CD4-positive, CD25-positive, alpha-beta regulatory T cell (primary cell): ENCODE data around the gene COL4A2. TPM values are rescaled to one million over a fixed set of nuclear protein-coding genes. Genes with fewer than 3 reads are reported as not detected.

Experiments used
- ATAC-seq, 2 donors: fragments of 150-1000 bp; cut with Tn5 transposase; one replicate each; pipeline ENCODE4 v1.10.0; 2021; ENCODE audit warnings: low read depth in 2 of 2, moderate number of reproducible peaks in 2 of 2, moderate library complexity in 1 of 2
- DNase-seq, 3 donors: peaks; one replicate each; pipeline versions ENCODE4 v3.0.0 to v3.0.0-alpha.2; 2012 to 2022; ENCODE audit warnings: mixed read lengths in 1 of 3
- H3K27ac ChIP-seq: one replicate; pipeline ENCODE4 v1.7.0; 2013; ENCODE audit warnings: mild to moderate bottlenecking, low read length; ENCODE audit not compliant: insufficient read depth, poor library complexity, severe bottlenecking
- H3K27me3 ChIP-seq: one replicate; pipeline ENCODE4 v1.7.0; 2013; ENCODE audit warnings: low read length; ENCODE audit not compliant: control insufficient read depth, insufficient read depth
- H3K36me3 ChIP-seq: one replicate; pipeline ENCODE4 v1.7.0; 2013; ENCODE audit warnings: mild to moderate bottlenecking, low read length, moderate library complexity; ENCODE audit not compliant: control insufficient read depth, insufficient read depth
- H3K4me1 ChIP-seq: 2 replicates; pipeline ENCODE4 v1.7.0; 2013; ENCODE audit warnings: mild to moderate bottlenecking, low read length; ENCODE audit not compliant: insufficient read depth, control insufficient read depth, poor library complexity, severe bottlenecking
- H3K4me3 ChIP-seq: one replicate; pipeline ENCODE4 v1.7.0; 2013; ENCODE audit warnings: low read depth, mild to moderate bottlenecking, low read length, moderate library complexity
- H3K9me3 ChIP-seq, 2 experiments: 1 replicate in 1 of 2; 2 replicates in 1 of 2; pipeline ENCODE4 v1.7.0; 2013; ENCODE audit warnings: low read length in 2 of 2, mild to moderate bottlenecking in 1 of 2, moderate library complexity in 1 of 2; ENCODE audit not compliant: control insufficient read depth in 2 of 2
- H3K27ac Mint-ChIP-seq, 3 donors: one replicate each; pipeline ENCODE4 v1.8.0; 2020 to 2022; ENCODE audit warnings: mild to moderate bottlenecking in 3 of 3, mixed read lengths in 3 of 3, moderate library complexity in 2 of 3
- H3K27me3 Mint-ChIP-seq: one replicate; pipeline ENCODE4 v1.8.0; 2022; ENCODE audit warnings: mild to moderate bottlenecking, mixed read lengths
- H3K36me3 Mint-ChIP-seq: one replicate; pipeline ENCODE4 v1.8.0; 2020; ENCODE audit warnings: mixed read lengths
- H3K4me1 Mint-ChIP-seq, 4 donors: one replicate each; pipeline ENCODE4 v1.8.0; 2020 to 2022; ENCODE audit warnings: mixed read lengths in 4 of 4, mild to moderate bottlenecking in 1 of 4
- H3K4me3 Mint-ChIP-seq, 4 donors: one replicate each; pipeline ENCODE4 v1.8.0; 2020 to 2022; ENCODE audit warnings: mild to moderate bottlenecking in 4 of 4, mixed read lengths in 4 of 4, moderate library complexity in 3 of 4
- H3K9me3 Mint-ChIP-seq, 7 donors: one replicate each; pipeline ENCODE4 v1.8.0; 2020 to 2022; ENCODE audit warnings: mixed read lengths in 7 of 7, mild to moderate bottlenecking in 3 of 7, moderate library complexity in 2 of 7
- polyA plus RNA-seq, 4 donors: library from polyadenylated mRNA; unstranded; fragments of 300-500 nt; fragmentation: Illumina TruSeq; gene quantifications; one replicate each; pipeline ENCODE4 v1.2.3, GENCODE V29; 2021
- total RNA-seq: library from RNA; stranded (reverse); gene quantifications from one replicate; pipeline ENCODE4 v1.2.3, GENCODE V29; 2022

COL4A2 gene
- total and polyA plus RNA-seq, 5 donors from 2014 or later, result not detected

- no peaks in the 10 kb centered on the region for H3K4me1 Mint-ChIP-seq
- no peak overlapping the region for H3K4me3 ChIP-seq
- no peaks in the 10 kb centered on the region for H3K36me3 Mint-ChIP-seq
- no peaks in the 10 kb centered on the region for H3K4me1 ChIP-seq
- DNase-seq (no peak), ATAC-seq (no peak)
- no peaks in the 10 kb centered on the region for H3K36me3 ChIP-seq
- no peak overlapping the region for H3K4me3 Mint-ChIP-seq
- no peaks in the 10 kb centered on the region for H3K27me3 ChIP-seq
- H3K27me3 Mint-ChIP-seq, result peaks cover 15% of the 10 kb centered on the region
- no peaks in the 10 kb centered on the region for H3K9me3 ChIP-seq
- peaks cover 0 to 2% (median 0%) of the 10 kb centered on the region in 7 donors for H3K9me3 Mint-ChIP-seq
- no peak overlapping the region for H3K27ac Mint-ChIP-seq
- no peak overlapping the region for H3K27ac ChIP-seq
These were observed 57.0 kb downstream of the COL4A2 start for GRCh38 chr13:110364081-110364480.

GRCh38 chr13:110365876-110366275 lies 58.8 kb downstream of the COL4A2 start:
- no peak for ATAC-seq

DNA sequence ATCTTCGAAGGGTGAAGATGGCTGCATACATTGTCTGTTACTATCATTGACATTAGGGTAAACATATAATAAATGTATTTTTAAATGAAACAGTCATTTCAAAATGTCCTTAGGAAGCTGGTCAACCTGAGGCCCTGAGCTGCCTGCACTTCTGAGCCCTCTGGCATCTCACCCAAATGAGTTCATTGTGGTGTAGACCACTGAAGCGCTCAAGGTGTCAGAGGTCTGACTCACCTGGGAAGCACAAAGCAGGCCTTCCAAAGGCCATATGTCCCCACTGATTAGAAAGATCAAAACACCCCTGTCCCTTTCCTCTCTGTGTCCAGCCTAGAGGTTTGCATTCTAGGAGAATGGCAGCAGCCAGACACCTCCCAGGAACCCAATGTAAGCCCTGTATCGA lies 59.6 kb downstream of the COL4A2 start:
- Mint-ChIP-seq H3K36me3 (no peaks in the 10 kb centered on the region), H3K27me3 (peaks cover 15% of the 10 kb centered on the region), H3K27ac (no peak overlapping the region), H3K9me3 (peaks cover 0 to 2% (median 0%) of the 10 kb centered on the region in 7 donors), H3K4me3 (no peak overlapping the region), H3K4me1 (no peaks in the 10 kb centered on the region)
- H3K4me3 ChIP-seq, result no peak overlapping the region
- H3K9me3 ChIP-seq, result no peaks in the 10 kb centered on the region
- no peaks in the 10 kb centered on the region for H3K36me3 ChIP-seq
- H3K4me1 ChIP-seq, result no peaks in the 10 kb centered on the region
- H3K27ac ChIP-seq, result no peak overlapping the region
- peaks cover 2% of the 10 kb centered on the region for H3K27me3 ChIP-seq
- ATAC-seq, result no peak
- DNase-seq, result no peak

More at GRCh38 chr13:110365876-110366275, 58.8 kb downstream of the COL4A2 start:
- H3K4me3 Mint-ChIP-seq, result no peak overlapping the region
- Histone ChIP-seq H3K4me1 (no peaks in the 10 kb centered on the region), H3K36me3 (no peaks in the 10 kb centered on the region), H3K27ac (no peak overlapping the region), H3K27me3 (peaks cover 2% of the 10 kb centered on the region), H3K9me3 (no peaks in the 10 kb centered on the region), H3K4me3 (no peak overlapping the region)
- no peaks in the 10 kb centered on the region for H3K4me1 Mint-ChIP-seq
- H3K27me3 Mint-ChIP-seq, result peaks cover 15% of the 10 kb centered on the region
- H3K27ac Mint-ChIP-seq, result no peak overlapping the region
- H3K9me3 Mint-ChIP-seq, result peaks cover 0 to 3% (median 0%) of the 10 kb centered on the region in 7 donors
- no peak for DNase-seq
- no peaks in the 10 kb centered on the region for H3K36me3 Mint-ChIP-seq

DNA sequence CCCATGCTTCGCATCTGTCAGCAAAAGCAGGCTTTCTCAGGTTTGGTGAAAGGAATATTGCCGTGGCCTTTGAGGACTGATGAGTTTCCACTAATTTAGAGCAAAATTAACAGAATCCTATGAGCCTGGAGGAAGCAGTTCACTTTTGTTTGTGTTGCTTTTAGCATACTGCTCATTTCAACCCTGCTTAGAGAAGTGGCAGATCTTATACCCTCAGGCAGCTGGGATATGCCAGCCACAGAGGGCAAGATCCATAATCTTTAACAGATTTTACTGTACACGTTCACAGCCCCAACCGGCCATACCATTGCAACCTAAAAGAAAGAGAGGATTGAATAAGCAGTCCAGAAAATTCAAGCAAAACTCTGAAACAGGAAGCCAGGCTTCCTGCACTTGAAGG lies 60.5 kb downstream of the COL4A2 start:
- Mint-ChIP-seq H3K27me3 (peaks cover 11% of the 10 kb centered on the region), H3K4me1 (no peaks in the 10 kb centered on the region), H3K27ac (no peak overlapping the region), H3K4me3 (no peak overlapping the region), H3K36me3 (no peaks in the 10 kb centered on the region), H3K9me3 (peaks cover 0 to 2% (median 0%) of the 10 kb centered on the region in 7 donors)
- peaks cover 2% of the 10 kb centered on the region for H3K27me3 ChIP-seq
- DNase-seq (no peak), ATAC-seq (no peak)
- H3K36me3 ChIP-seq, result no peaks in the 10 kb centered on the region
- no peak overlapping the region for H3K4me3 ChIP-seq
- H3K27ac ChIP-seq, result no peak overlapping the region
- H3K4me1 ChIP-seq, result no peaks in the 10 kb centered on the region
- H3K9me3 ChIP-seq, result no peaks in the 10 kb centered on the region

GRCh38 chr13:110368408-110368807 lies 61.3 kb downstream of the COL4A2 start:
- Mint-ChIP-seq H3K9me3 (peaks cover 0 to 2% (median 0%) of the 10 kb centered on the region in 7 donors), H3K36me3 (no peaks in the 10 kb centered on the region), H3K27me3 (peaks cover 11% of the 10 kb centered on the region), H3K4me3 (no peak overlapping the region), H3K27ac (no peak overlapping the region), H3K4me1 (no peaks in the 10 kb centered on the region)
- peaks cover 2% of the 10 kb centered on the region for H3K27me3 ChIP-seq
- no peak overlapping the region for H3K27ac ChIP-seq
- H3K9me3 ChIP-seq, result no peaks in the 10 kb centered on the region
- no peaks in the 10 kb centered on the region for H3K36me3 ChIP-seq
- DNase-seq (no peak), ATAC-seq (no peak)
- no peak overlapping the region for H3K4me3 ChIP-seq
- H3K4me1 ChIP-seq, result no peaks in the 10 kb centered on the region

GRCh38 chr13:110369400-110369799 lies 62.3 kb downstream of the COL4A2 start:
- Histone ChIP-seq H3K27me3 (peaks cover 2% of the 10 kb centered on the region), H3K4me3 (no peak overlapping the region), H3K9me3 (no peaks in the 10 kb centered on the region), H3K27ac (no peak overlapping the region), H3K36me3 (no peaks in the 10 kb centered on the region), H3K4me1 (no peaks in the 10 kb centered on the region)
- peaks cover 11% of the 10 kb centered on the region for H3K27me3 Mint-ChIP-seq
- ATAC-seq (no peak), DNase-seq (no peak)
- H3K36me3 Mint-ChIP-seq, result no peaks in the 10 kb centered on the region
- no peaks in the 10 kb centered on the region for H3K4me1 Mint-ChIP-seq
- H3K9me3 Mint-ChIP-seq, result peaks cover 0 to 2% (median 0%) of the 10 kb centered on the region in 7 donors
- H3K27ac Mint-ChIP-seq, result no peak overlapping the region
- H3K4me3 Mint-ChIP-seq, result no peak overlapping the region

GRCh38 chr13:110371550-110372465 lies 64.7 kb downstream of the COL4A2 start:
- DNase-seq, result no peak
- Histone ChIP-seq H3K27ac (no peak overlapping the region), H3K4me3 (no peak overlapping the region), H3K27me3 (peaks cover 2% of the 10 kb centered on the region), H3K9me3 (no peaks in the 10 kb centered on the region), H3K4me1 (no peaks in the 10 kb centered on the region), H3K36me3 (no peaks in the 10 kb centered on the region)
- Mint-ChIP-seq H3K27ac (no peak overlapping the region), H3K27me3 (peaks cover 5% of the 10 kb centered on the region), H3K36me3 (no peaks in the 10 kb centered on the region), H3K4me1 (no peaks in the 10 kb centered on the region), H3K9me3 (peaks cover 0 to 2% (median 0%) of the 10 kb centered on the region in 7 donors), H3K4me3 (no peak overlapping the region)
- ATAC-seq, result no peak

DNA sequence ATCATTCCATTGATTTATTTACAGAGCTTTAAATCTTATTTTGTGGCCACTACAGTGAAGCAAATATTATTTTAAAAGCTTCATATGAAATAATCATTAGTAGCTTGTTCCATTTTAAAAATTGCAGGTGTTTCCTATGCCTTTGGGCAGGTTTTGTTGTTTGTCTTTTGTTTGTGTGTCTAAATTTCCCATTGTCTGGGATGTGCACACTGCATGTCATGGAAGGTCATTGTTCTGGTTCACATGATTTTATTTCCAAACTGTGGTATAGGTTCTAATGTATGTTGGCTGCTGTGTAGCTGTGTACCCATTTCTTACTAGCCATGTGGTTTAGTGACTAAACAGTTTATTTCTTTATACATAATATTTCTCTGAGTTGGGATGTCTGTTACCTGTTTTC lies 65.6 kb downstream of the COL4A2 start:
- Histone ChIP-seq H3K27ac (no peak overlapping the region), H3K4me3 (no peak overlapping the region), H3K4me1 (no peaks in the 10 kb centered on the region), H3K9me3 (no peaks in the 10 kb centered on the region), H3K27me3 (peaks cover 2% of the 10 kb centered on the region), H3K36me3 (no peaks in the 10 kb centered on the region)
- peaks cover 5% of the 10 kb centered on the region for H3K27me3 Mint-ChIP-seq
- no peak overlapping the region for H3K4me3 Mint-ChIP-seq
- H3K4me1 Mint-ChIP-seq, result no peaks in the 10 kb centered on the region
- DNase-seq, result no peak
- H3K9me3 Mint-ChIP-seq, result peaks cover 0 to 2% (median 0%) of the 10 kb centered on the region in 7 donors
- H3K27ac Mint-ChIP-seq, result no peak overlapping the region
- no peak for ATAC-seq
- no peaks in the 10 kb centered on the region for H3K36me3 Mint-ChIP-seq
